LoVo (cell line): ENCODE measurements around the gene MSRB3.
"Not testable (repeated sequence)": the region's sequence is repeated elsewhere in the genome, so short reads cannot be mapped to it uniquely, and the experiment has no call there.

Source experiments
- DNase-seq: peaks from one replicate; pipeline ENCODE4 v3.0.0-alpha.2; 2016; ENCODE audit warnings: low spot score

MSRB3 gene

DNA sequence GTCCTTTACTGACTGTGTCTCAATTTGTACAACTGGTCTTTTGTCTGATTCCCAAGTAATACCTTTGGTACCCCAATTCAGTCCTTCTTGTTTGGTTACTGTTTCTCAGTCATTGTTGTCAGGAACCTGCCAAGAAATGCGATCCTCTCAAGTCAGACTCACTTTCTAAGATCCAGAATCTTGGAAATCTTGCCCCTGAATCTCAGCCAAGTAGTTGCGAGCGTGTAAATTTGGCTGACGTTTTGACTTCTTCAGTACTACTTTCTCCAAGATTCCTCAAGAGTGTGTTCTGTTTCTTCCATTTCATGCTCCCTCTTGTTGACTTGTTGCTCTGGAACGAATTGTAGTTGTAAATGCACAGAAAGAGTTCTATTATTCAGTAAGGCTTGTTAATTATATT is 114.0 kb downstream of the MSRB3 start:
- no peak for DNase-seq

DNA sequence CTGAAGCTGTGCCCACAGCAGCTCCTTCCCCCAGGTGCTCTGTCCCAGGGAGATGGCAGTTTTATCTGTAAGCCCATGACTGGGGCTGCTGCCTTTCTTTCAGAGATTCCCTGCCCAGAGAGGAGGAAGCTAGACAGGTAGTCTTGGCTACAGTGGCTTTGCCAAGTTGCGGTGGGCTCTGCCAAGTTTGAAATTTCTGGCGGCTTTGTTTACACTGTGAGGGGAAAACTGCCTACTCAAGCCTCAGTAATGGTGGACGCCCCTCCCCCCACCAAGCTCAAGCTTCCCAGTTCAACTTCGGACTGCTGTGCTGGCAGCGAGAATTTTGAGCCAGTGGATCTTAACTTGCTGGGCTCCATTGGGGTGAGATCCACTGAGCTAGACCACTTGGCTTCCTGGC is 124.7 kb downstream of the MSRB3 start:
- no peak for DNase-seq

DNA sequence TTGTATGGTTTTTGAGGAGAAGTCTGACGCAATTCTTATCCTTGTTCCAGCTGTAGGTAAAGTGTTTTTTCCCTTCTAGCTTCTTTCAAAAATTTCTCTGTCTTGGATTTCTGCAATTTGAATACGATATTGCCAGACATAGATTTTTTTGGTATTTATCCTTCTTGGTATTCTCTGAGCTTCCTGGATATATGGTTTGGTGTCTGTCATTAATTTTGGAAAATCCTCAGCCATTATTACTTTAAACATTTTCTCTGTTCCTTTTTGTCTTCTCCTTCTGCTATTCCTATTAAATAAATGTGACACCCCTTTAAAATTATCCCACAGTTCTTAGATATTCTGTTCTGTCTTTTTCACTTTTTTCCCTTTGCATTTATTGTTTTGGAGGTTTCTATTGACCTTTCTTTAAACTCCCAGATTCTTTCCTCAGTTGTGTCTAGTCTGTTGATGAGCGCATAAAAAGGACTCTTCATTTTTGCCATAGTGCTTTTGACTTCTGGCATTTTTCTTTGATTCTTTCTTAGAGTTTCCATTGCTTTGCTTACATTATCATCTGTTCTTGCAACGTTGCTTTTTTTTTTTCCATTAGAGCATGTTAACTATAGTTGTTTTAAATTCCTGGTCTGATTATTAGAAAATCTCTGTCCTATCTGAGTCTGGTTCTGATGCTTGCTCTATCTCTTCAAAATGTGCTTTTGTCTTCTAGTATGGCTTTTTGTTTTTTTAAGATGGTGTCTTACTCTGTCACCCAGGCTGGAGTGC is 129.1 kb downstream of the MSRB3 start:
- DNase-seq: no peak

DNA sequence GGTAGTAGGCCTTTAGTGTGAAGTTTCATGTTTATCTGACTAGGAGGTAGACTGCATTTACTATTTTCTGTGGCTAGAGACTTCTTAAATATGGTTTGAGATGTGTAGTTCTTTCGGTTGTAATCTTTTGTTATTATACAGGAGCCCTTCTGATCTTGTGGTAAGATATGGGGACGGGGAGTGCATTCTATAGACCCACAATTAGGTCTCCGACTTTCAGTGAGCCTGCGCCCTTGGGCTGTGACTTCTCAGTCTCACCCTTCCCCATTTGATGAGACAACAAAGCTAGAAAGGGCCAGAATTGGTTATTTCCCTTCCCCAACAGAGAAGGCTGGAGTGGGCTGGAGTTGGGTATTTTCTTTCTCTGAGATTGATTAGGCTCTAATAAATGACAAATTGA is 130.0 kb downstream of the MSRB3 start:
- DNase-seq: no peak

DNA sequence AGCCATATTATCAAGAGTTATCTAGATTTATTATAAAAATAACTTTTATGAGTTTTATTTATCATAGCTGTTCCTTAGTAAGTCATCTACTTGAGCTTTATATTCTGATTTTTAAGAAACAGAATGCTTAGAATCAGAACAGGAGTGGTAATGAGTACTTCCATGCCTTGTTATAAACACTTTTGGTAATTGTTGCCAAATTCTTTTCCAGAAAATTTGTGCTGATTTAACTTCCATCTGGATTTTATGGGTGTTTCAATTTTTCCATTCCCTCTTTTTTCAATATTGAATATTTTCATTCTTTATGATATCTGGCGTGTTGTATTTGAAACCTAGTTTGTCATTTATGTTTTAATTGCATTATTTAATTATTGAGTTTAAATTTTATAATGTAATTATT is 131.2 kb downstream of the MSRB3 start:
- no peak for DNase-seq

DNA sequence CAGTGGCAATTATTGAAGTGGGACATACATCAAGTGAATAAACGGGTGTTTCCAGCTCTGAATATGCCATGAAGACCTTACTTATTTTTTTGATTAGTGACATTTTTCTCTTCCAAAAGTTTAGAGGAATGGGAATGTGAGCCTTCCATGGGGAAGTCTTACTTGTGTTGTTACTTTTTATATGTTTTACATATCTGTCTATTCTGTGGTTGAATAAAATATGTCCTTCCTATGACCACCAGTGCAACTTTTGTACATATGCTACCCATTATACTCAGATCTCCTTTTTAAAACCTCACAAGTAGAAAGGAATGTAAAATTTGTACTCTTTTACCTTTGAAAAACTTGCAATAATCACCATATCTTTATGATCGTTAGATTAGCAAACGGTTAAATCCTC is 132.7 kb downstream of the MSRB3 start:
- DNase-seq: no peak

DNA sequence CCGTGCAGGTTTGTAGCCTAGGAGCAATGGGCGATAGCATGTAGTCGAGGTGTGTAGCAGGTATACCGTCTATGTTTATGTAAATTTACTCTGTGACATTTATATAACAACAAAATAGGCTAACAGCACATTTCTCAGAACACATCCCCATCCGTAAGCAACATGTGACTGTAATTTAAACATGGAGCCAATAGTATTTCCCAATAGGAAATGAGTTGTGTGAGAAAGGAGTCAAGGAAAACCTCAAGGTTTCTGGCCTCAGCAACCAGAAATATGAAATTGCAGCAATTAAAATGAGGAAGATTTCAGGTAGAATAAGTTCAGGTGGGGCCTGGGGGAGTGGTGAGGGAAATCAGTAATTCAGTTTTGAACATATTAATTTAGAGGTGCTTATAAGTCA is 136.0 kb downstream of the MSRB3 start:
- DNase-seq: no peak

DNA sequence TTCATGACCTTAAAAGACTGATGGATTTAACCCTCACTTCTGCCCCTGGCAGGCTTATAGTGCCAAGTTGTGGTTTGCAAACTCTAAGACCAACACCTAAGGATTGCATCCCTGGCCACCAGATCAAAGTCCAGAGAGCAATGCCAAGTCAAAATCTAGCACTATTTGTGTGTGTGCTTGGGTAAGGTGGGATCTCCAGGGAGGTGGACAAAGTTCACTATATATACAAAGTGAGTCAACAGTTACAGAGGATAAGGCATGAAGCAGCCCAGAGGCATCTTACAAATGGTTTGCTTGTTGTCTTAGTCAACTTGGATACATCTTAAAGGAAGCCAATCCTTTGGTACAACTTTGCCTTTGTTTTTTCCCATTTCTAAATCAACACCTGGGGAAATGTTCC is 137.3 kb downstream of the MSRB3 start:
- peak; percentile 82 for DNase-seq

DNA sequence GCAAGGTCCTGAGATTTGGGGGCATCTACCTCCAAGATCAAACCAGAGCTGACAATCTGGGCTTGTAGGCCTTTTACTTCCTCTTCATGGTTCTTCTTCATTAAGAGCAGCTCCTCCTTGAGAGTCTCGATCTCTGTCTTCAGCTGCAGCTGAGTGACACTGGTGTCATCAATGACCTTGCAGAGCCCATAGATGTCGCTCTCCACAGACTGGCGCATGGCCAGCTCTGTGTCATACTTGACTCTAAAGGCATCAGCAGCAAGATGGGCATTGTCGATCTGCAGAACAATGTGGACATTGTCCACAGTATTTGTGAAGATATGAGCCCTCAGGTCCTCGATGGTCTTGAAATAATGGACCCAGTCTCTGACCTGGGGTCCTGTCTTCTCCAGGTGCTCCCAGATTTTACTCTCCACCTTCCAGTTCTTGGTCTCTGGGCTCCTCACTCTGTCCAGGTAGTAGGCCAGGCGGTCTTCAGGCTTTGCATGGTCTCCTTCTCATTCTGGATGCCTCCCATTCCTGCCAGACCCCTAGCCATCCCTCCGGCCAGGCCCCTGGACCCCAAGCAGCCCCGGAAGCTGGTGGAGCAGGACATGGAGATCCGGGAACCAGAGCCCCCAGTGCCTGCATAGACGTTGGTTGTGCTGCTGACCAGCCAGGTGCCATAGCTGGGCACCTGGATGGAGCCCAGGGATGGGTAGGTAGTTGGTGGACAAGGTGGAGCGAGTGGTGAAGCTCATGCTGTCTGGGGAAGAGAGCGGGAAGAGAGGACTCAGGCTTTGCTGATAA is 141.0 kb downstream of the MSRB3 start:
- no peak for DNase-seq

DNA sequence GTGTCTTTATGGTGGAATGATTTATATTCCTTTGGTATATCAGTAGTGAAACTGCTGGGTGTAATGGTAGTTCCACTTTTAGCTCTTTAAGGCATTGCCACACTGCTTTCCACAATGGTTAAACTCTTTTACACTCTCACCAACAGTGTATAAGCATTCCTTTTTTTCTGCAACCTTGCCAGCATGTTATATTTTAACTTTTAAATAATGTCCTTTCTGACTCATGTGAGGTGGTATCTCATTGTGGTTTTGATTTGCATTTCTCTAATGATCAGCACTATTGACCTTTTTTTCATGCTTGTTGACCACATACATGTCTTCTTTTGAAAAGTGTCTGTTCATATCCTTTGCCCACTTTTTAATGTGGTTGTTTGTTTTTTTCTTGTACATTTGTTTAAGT is 142.5 kb downstream of the MSRB3 start:
- no peak for DNase-seq

DNA sequence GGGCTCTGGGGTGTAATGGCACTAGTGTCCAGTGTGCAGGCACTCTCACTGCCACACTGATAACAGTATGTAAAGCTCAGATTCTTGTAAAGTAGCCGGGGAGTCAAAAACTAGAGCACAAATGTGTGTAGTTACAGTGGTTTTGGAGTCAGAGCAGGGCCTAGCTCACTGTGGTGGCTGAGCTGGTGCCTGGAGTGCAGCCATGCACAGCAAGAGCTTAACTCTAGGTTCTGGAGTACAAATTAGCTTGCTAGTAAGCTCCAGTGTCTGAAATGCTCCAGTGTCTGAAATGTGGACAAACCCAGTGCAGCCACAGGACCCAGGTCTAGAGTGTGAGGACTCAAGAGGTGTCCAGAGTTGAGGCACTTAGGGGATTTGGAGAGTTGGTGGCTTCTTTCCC is 149.2 kb downstream of the MSRB3 start:
- DNase-seq: no peak

DNA sequence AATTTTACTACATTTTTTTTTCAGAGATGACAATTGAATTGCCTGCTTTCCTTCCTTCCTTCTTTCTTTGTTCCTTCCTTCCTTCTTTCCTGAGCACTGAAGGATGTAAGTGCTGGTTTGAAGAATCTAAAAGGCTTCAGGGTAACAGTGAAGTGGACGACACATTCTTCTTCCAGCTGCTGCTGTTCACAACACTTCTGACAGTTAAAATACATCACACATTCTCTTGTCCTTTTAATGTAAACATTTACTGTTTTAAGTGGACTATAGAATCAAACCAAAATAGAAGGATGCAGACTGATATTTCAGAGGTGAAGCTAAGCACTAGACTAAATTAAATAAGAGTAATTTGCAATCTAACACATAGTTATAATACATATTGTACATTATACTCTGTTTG is 151.5 kb downstream of the MSRB3 start:
- no peak for DNase-seq

DNA sequence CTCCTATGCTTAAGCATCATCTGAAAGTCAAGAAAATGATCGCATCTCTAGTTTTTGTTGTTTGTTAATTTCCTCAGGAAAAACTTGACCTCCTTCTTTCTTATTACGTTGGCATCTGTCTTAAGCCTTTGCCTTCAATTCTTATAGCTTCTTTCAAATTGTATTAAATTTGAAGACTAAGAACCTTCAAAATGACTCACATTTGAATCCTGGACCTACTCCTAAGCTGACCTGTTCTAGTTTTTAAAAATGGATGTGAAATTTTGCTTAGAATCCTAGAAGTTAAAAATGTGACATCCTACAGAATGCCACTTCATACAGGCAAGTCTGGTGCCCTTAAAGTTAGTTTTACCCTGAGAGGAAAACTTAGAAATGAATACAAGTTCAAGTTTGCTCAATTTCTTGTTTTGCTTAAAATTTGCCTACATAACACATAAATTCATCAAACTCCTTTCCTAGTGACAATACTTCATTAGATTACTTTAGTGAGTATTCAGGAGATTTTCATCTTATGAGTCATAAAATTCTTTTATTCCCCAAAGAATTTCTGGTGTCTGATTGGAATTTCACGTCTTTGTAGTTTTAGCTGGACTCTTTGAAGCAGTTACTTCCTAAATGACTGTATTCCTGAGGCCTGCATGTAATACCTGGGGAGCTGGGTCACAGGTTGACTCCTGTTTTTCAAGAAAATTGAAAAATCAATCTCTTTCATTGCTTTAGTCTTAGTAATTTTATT is 152.3 kb downstream of the MSRB3 start:
- peak; percentile 58 for DNase-seq

DNA sequence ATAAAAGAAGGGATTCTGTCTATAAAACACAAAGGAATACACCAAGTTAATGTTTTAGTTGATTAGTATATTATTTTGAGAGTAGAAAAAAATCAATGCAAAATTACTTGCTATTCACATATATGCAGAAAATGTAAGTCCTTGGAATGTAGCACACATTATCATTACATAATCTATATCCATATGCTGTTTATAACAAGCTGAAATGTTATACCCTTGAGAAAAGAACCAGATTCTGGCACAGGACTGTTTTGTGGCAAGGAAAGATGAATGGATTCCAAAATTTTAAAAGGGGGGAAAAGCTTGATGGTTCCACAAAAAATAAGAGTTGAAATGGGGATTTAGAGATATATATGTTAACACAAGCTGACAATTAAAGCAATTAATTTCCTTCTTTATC is 153.6 kb downstream of the MSRB3 start:
- no peak for DNase-seq

DNA sequence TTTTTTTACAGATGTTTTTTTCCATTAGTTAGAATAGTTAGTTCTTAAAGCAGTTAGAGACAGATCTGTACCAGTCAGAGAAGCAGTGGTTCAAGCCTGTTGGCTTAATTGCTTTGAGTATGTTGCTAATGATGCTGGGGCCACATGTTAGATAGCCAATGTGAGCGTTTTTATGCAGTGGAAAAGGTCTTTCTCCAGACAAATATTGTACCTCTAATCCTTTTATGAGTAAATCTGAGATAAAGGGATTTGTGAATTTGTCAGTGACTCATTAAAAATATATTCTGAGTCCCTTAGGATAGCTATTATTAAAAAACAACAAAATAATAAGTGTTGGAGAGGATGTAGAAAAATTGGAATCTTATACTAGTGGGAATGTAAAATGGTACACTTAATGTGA is 154.2 kb downstream of the MSRB3 start:
- DNase-seq: no peak

DNA sequence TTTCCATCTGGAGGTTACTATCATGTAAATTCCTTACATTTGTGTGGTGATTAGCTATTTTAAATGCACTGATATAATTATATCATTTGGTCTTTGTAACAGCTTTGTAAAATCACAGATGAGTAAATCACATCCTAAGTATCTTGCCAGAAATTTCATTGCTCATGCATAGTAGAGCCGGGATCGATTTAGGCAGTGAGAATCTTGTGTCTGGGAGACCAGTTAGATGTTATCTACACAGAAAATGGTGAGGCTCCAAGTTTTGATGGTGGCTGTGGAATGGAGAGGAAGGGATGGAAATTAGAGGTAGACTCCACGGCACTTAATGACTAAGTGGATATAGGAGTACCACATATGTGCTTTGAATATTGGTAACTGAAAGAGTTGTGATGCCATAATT is 156.3 kb downstream of the MSRB3 start:
- DNase-seq: no peak

DNA sequence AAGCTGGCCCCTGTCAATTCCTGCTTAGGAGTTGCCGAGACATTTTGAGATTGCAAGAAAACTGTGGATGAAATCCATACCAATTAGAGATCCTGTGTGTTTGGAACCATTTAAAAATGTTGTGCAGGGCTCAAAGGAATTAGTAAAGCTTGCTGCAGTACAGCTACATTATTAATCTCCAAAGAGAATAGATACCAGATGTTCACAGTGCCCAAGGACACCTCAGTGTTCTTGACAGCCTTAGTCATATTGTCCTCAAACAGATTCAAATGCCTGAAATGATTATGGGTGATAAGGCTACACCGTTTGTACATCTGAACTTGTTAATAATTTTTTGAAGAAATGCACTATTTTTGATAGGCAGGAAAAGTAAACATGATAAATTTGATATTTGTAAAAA is 164.6 kb downstream of the MSRB3 start:
- DNase-seq: no peak

DNA sequence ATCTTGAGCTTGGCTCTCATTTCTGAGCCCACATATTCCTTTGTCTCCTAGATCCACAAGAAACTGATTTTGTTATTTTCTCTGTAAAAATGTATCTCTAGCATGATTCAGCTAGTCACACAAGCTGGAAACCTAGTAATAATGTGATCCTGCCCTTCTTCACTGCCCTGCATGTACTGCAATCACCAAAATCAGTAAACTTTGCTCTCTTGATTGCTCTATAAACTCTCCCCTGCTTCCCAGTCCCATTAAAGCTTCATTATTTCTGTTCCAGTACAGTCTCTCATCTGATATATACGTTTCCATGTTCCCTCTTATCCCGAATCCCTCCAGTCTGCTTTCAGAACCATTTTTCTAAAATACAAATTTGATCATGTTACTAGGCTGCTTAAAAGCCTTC is 166.5 kb downstream of the MSRB3 start:
- DNase-seq: no peak

DNA sequence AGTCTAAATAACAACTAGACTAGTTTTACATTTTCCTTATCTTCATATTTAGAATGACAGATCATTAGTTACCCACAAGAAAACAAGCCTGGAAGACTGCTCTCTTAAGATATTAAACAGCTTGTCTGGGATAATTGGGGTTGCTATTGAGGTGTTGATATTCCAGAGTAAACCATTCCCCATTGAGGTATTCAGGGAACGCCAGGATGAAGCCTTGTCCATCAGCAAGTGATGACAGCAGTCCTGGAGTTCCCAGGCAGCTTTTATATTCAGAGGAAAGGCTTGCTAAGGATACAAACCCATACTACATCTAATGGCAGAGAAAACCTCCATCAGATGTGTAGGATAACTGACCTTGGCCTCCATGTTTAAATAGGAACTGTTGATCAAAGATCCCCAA is 168.4 kb downstream of the MSRB3 start:
- DNase-seq: no peak

DNA sequence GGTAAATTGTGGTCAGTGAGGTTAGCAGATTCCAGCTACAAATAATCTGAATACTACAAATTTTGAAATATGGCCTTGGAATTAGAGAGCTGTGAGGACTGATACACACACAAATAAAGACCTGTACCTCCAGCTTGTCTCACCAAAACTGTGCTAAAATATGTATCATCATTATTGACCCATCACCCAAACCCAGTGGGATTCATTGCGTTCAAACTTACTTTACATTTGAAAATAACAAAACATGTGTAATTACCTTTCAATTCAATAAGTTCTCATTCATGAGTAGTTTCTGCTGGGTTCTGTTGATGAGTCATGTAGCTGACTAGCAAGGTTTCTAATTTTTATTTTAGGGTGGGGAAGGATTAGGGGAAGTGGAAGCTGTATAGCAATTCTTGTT is 170.9 kb downstream of the MSRB3 start:
- DNase-seq: peak; percentile 27

DNA sequence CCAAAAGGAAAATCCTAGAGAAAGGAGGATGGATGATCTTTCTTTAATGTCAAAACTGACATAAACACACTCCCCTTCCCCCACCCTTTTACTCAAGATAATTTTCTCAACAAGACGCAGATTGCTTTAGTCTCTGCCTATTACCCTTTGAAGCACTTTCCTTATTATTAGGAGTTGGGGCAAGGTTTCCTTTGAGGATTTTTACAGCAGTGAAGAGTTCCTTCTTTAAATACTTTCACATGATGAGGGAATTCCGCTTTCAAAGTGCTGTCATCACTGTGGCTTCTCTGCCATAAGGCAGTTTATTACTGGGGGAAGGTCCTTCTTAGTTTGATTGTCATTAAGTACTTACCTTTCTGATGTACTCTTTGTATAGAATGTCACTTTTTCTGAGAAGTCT is 172.1 kb downstream of the MSRB3 start:
- no peak for DNase-seq

DNA sequence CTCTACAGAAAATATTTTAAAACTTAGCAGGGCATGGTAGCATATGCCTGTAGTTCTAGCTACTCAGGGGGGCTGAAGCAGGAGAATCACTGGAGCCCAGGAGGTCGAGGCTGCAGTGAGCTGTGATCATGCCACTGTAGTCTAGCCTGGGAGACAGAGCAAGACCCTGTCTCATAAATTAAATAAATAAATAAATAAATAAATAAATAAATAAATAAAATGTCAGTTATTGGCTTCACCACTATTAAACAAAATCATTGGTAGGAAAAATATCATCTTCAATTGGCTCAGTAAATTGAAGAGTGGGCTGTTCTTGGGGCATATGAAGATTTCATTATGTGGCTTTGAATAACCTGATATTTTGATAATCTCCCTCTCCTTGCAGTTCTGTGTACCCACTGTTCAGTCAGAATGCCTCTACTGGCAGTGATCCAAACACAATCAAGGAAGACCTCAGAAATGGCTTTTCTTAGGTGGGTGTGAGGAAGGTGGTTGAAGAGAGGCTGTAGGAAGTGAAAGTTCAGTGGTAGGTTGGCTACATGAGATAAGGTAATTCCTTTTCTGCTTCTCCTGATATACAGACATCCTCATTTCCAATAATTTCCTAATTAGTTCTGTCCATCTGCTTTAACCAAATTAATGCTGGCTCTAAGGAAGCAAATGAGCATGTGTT is 175.8 kb downstream of the MSRB3 start:
- no peak for DNase-seq

DNA sequence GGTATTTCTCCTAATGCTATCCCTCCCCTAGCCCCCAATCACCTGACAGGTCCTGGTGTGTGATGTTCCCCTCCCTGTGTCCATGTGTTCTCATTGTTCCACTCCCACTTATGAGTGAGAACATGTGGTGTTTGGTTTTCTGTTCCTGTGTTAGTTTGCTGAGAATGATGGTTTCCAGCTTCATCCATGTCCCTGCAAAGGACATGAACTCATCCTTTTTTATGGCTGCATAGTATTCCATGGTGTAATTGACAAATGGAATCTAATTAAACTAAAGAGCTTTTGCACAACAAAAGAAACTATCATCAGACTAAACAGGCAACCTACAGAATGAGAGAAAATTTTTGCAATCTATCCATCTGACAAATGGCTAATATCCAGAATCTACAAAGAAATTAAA is 178.9 kb downstream of the MSRB3 start:
- not testable (repeated sequence) for DNase-seq
